Measurements from ENCODE around the gene TRIP10.

Gene TRIP10

GRCh38 chr19:6728346-6728745, 11.1 kb upstream of the TRIP10 start:
- no peak for DNase-seq (ENCODE audit: low read depth in 2 of 2)

GRCh38 chr19:6729573-6730152, 9.8 kb upstream of the TRIP10 start:
- DNase-seq (ENCODE audit: low read depth in 2 of 2) = no peak

GRCh38 chr19:6730153-6730804, 9.2 kb upstream of the TRIP10 start:
- DNase-seq (ENCODE audit: low read depth in 2 of 2) = no peak

- no peak for DNase-seq (ENCODE audit: low read depth in 2 of 2)
These were observed 8.4 kb upstream of the TRIP10 start for GRCh38 chr19:6730941-6731670.

- no peak for DNase-seq (ENCODE audit: low read depth in 2 of 2)
These were observed 7.7 kb upstream of the TRIP10 start for GRCh38 chr19:6731822-6732221.

- DNase-seq (ENCODE audit: low read depth in 2 of 2) = no peak
These were observed 6.6 kb upstream of the TRIP10 start for GRCh38 chr19:6732803-6733337.

GRCh38 chr19:6733338-6734095, 6.0 kb upstream of the TRIP10 start:
- DNase-seq (ENCODE audit: low read depth in 2 of 2) = no peak

GRCh38 chr19:6734096-6734696, 5.3 kb upstream of the TRIP10 start:
- no peak for DNase-seq (ENCODE audit: low read depth in 2 of 2)

GRCh38 chr19:6735181-6735911, 4.1 kb upstream of the TRIP10 start:
- DNase-seq (ENCODE audit: low read depth in 2 of 2) = no peak

GRCh38 chr19:6736169-6736916, 3.1 kb upstream of the TRIP10 start:
- DNase-seq (ENCODE audit: low read depth in 2 of 2) = peak in 1 of 2 donors; percentile 50

GRCh38 chr19:6736917-6737283, 2.6 kb upstream of the TRIP10 start:
- no peak for DNase-seq (ENCODE audit: low read depth in 2 of 2)

- peak; percentile 97 to 98 for DNase-seq (ENCODE audit: low read depth in 2 of 2)
These were observed 2.1 kb upstream of the TRIP10 start, which contains the start of gene GPR108 for GRCh38 chr19:6737284-6737872. GPR108 (minus strand) TSS chr19:6737580; CDS start chr19:6737576, 4 bp downstream.

GRCh38 chr19:6737873-6738786, 1.4 kb upstream of the TRIP10 start:
- DNase-seq (ENCODE audit: low read depth in 2 of 2) = peak in 1 of 2 donors; percentile 59

GRCh38 chr19:6738787-6739389, 592 bp upstream of the TRIP10 start:
- DNase-seq (ENCODE audit: low read depth in 2 of 2) = no peak

GRCh38 chr19:6739883-6740588, 556 bp downstream of the TRIP10 start:
- no peak for DNase-seq (ENCODE audit: low read depth in 2 of 2)

- DNase-seq (ENCODE audit: low read depth in 2 of 2) = no peak
These were observed 1.3 kb downstream of the TRIP10 start for GRCh38 chr19:6740589-6741343.

GRCh38 chr19:6743066-6743465, 3.6 kb downstream of the TRIP10 start:
- no peak for DNase-seq (ENCODE audit: low read depth in 2 of 2)
